Measurements from ENCODE around the gene DHX35.

- TF ChIP-seq SUZ12 (IDR thresholded peaks at IDR 0.05; ENCODE audit: extremely low read depth, insufficient read depth, insufficient read length) (no peak), ZNF274 (IDR thresholded peaks at IDR 0.05; ENCODE audit: low read depth, low read length) (no peak)
Observed at GRCh38 chr20:38918172-38918571, 44.0 kb upstream of the DHX35 start.
